ENCODE results near the gene PPIP5K1. TPM values are rescaled to one million over a fixed set of nuclear protein-coding genes. Genes with fewer than 3 reads are reported as not detected.

Gene PPIP5K1
- total RNA-seq, 3 donors from 2014 or later: 11.4 to 75.4 (median 33.2) TPM

DNA sequence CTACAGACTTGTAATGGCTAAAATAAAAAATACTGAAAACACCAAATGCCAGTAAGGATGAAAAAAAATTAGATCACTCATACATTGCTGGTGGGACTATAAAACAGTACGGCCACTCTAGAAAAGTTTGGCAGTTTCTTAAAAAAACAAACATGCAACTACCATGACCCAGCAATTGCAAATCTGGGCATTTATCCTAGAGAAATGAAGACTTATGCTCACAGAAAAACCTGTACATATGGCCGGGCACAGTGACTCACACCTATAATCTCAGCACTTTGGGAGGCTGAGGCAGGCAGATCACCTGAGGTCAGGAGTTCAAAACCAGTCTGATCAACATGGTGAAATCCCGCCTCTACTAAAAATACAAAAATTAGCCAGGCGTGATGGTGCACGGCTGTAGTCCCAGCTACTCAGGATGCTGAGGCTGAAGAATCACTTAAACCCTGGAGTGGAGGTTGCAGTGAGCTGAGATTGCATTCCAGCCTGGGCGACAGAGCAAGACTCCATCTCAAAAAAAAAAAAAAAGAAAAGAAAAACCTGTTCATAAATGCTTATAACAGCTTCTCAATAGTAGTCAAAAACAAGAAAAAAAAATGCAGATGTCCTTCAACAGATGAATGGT, 102.6 kb downstream of the PPIP5K1 start:
- no peaks in the 10 kb centered on the region for H3K27me3 ChIP-seq
- H3K36me3 ChIP-seq: no peaks in the 10 kb centered on the region
- H3K4me1 ChIP-seq: peaks cover 0 to 10% of the 10 kb centered on the region in 2 donors
- DNase-seq (ENCODE audit: low spot score in 2 of 2): no peak
- H3K27ac ChIP-seq: no peak overlapping the region
- no peak for TF ChIP-seq POLR2A (IDR thresholded peaks at IDR 0.05)
- TF ChIP-seq POLR2AphosphoS5 (IDR thresholded peaks at IDR 0.05): no peak
- TF ChIP-seq, protein P1, sequence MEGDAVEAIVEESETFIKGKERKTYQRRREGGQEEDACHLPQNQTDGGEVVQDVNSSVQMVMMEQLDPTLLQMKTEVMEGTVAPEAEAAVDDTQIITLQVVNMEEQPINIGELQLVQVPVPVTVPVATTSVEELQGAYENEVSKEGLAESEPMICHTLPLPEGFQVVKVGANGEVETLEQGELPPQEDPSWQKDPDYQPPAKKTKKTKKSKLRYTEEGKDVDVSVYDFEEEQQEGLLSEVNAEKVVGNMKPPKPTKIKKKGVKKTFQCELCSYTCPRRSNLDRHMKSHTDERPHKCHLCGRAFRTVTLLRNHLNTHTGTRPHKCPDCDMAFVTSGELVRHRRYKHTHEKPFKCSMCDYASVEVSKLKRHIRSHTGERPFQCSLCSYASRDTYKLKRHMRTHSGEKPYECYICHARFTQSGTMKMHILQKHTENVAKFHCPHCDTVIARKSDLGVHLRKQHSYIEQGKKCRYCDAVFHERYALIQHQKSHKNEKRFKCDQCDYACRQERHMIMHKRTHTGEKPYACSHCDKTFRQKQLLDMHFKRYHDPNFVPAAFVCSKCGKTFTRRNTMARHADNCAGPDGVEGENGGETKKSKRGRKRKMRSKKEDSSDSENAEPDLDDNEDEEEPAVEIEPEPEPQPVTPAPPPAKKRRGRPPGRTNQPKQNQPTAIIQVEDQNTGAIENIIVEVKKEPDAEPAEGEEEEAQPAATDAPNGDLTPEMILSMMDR (IDR thresholded peaks at IDR 0.05): no peak
- intact Hi-C loops (cut with DNase I; ENCODE audit: low total_unique reads): no loop called here
- no peaks in the 10 kb centered on the region for H3K9me3 ChIP-seq
- H3K4me3 ChIP-seq: no peak overlapping the region

DNA sequence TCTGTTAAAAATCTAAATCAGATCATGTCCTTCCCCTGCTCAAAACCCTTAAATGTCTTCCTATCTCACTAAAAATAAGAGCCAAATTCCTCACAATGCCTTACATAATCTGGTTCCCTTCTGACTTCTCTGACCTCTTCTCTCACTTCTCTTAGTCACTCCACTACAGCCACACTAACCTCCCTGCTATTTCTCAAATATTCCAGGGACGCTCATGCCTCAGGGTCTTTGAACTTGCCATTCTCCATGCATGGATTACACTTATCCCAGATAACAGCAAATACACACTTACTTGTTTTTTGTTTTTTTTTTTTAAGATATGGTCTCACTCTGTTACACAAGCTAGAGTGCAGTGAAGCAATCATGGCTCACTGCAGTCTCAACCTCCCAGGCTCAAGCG, 105.6 kb downstream of the PPIP5K1 start:
- no peak overlapping the region for H3K27ac ChIP-seq
- intact Hi-C loops (cut with DNase I; ENCODE audit: low total_unique reads): no loop called here
- TF ChIP-seq, protein P1 (IDR thresholded peaks at IDR 0.05): no peak
- TF ChIP-seq POLR2AphosphoS5 (IDR thresholded peaks at IDR 0.05) (no peak), POLR2A (IDR thresholded peaks at IDR 0.05) (no peak)
- no peak overlapping the region for H3K4me3 ChIP-seq
- no peaks in the 10 kb centered on the region for H3K27me3 ChIP-seq
- DNase-seq (ENCODE audit: low spot score in 2 of 2): no peak
- no peaks in the 10 kb centered on the region for H3K9me3 ChIP-seq
- no peaks in the 10 kb centered on the region for H3K36me3 ChIP-seq
- no peaks in the 10 kb centered on the region for H3K4me1 ChIP-seq

Other genes with a start within 250 kb of the PPIP5K1 start
- gene ZSCAN29, start 219.2 kb downstream of the PPIP5K1 start, total RNA-seq: 10 to 100 TPM; 19.5 to 24.9 (median 24.7) TPM
- 10 to 100 TPM; 12.2 to 21.1 (median 19.7) TPM for gene TUBGCP4, start 219.1 kb downstream of the PPIP5K1 start, total RNA-seq
- gene TP53BP1, start 97.1 kb downstream of the PPIP5K1 start, total RNA-seq: 10 to 100 TPM; 30.1 to 65.5 (median 60.9) TPM
- gene MAP1A, start 72.6 kb downstream of the PPIP5K1 start, total RNA-seq: 10 to 100 TPM in 1 of 3 donors, 1 to 10 TPM in 2; 2.8 to 12.8 (median 8.8) TPM
- gene CKMT1B, start 3.8 kb upstream of the PPIP5K1 start, total RNA-seq: 1 to 10 TPM in 2 of 3 donors, not detected in 1; 2.6 to 5.7 TPM
- 1 to 10 TPM in 2 of 3 donors, under 1 TPM in 1; 0.64 to 2.0 (median 1.3) TPM for gene STRC, start 28.6 kb upstream of the PPIP5K1 start, total RNA-seq
- 10 to 100 TPM in 1 of 3 donors, 1 to 10 TPM in 2; 1.8 to 10.2 (median 6.6) TPM for gene CATSPER2, start 58.6 kb upstream of the PPIP5K1 start, total RNA-seq
- gene CKMT1A, start 103.7 kb upstream of the PPIP5K1 start, total RNA-seq: 1 to 10 TPM in 1 of 3 donors, under 1 TPM in 1, not detected in 1; 0.66 to 2.0 TPM
- gene PDIA3, start 156.2 kb upstream of the PPIP5K1 start, total RNA-seq: 100 to 1,000 TPM; 107 to 125 (median 109) TPM
- 10 to 100 TPM in 1 of 3 donors, 1 to 10 TPM in 2; 5.2 to 14.5 (median 9.0) TPM for gene ELL3, start 186.8 kb upstream of the PPIP5K1 start, total RNA-seq
- gene SERF2, start 202.1 kb upstream of the PPIP5K1 start, total RNA-seq: 100 to 1,000 TPM; 653 to 916 (median 695) TPM
- gene SERINC4, start 210.0 kb upstream of the PPIP5K1 start, total RNA-seq: under 1 TPM in 1 of 3 donors, not detected in 2; 0.16 TPM
- gene HYPK, start 210.4 kb upstream of the PPIP5K1 start, total RNA-seq: 10 to 100 TPM in 2 of 3 donors, 1 to 10 TPM in 1; 9.5 to 17.7 (median 11.2) TPM
- 10 to 100 TPM; 14.4 to 26.3 (median 15.7) TPM for gene MFAP1, start 234.5 kb upstream of the PPIP5K1 start, total RNA-seq
- 1 to 10 TPM; 4.2 to 4.6 (median 4.5) TPM for gene WDR76, start 236.8 kb upstream of the PPIP5K1 start, total RNA-seq